Renal pelvis (tissue), 4 donors: ENCODE data around the gene BECN2. TPM values are rescaled to one million over a fixed set of nuclear protein-coding genes. Genes with fewer than 3 reads are reported as not detected.
"Not testable (repeated sequence)": the region's sequence is repeated elsewhere in the genome, so short reads cannot be mapped to it uniquely, and the experiment has no call there.

Experiments used
- DNase-seq: peaks from one replicate; pipeline ENCODE4 v3.0.0-alpha.2; 2013
- polyA plus RNA-seq, 3 donors: library from polyadenylated mRNA; unstranded; fragments of 120-200 nt; gene quantifications; one replicate each; pipeline ENCODE4 v1.2.1, GENCODE V29; 2013; ENCODE audit not compliant: insufficient read length in 3 of 3

The BECN2 gene
- polyA plus RNA-seq, 3 donors, result not detected

GRCh38 chr1:241972703-241973369 lies 15.3 kb downstream of the BECN2 start:
- DNase-seq, result peak; percentile 49

- DNase-seq, result no peak
Measured at GRCh38 chr1:241976229-241976628, 18.7 kb downstream of the BECN2 start.

- no peak for DNase-seq
Measured at GRCh38 chr1:241979071-241979470, 21.5 kb downstream of the BECN2 start.

GRCh38 chr1:241979926-241980325 lies 22.4 kb downstream of the BECN2 start:
- no peak for DNase-seq

DNA sequence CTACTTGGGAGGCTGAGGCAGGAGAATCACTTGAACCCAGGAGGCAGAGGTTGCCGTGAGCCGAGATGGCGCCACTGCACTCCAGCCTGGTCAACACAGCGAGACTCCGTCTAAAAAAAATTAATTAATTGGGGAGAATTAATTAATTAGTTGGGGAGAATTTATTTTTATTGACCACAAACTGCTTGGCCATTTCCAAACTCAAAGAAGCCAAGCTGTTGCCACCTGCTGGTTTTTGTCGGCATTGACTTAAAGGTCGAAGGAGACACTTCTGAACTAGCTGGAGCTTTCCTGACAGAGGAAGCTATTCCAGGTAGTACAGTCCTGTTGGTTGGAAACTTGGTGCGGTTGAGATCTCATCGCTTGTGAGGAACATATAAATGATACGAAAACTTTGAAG lies 28.2 kb downstream of the BECN2 start:
- DNase-seq, result no peak

DNA sequence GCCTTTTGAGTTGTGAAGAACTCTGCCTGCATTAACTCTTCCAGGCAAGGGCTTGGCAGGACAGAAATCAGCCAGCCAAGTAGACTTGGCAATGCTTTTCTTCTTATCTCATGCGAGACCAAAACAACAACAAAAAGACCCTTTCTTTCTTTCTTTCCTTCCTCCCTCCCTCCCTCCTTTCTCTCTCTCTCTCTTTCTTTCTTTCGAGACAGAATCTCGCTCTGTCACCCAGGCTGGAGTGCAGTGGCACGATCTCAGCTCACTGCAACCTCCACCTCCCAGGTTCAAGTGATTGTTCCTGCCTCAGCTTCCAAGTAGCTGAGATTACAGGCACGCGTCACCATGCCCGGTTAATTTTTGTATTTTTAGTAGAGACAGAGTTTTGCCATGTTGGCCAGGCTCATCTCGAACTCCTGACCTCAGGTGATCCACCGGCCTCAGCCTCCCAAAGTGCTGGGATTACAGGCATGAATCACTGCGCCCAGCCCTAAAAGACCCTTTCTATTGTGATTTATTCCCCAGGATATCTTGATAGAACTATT lies 30.9 kb downstream of the BECN2 start:
- not testable (repeated sequence) for DNase-seq

GRCh38 chr1:241990040-241990439 lies 32.5 kb downstream of the BECN2 start:
- DNase-seq, result no peak

GRCh38 chr1:241992734-241993133 lies 35.2 kb downstream of the BECN2 start:
- no peak for DNase-seq

- no peak for DNase-seq
Measured at GRCh38 chr1:241994171-241994570, 36.6 kb downstream of the BECN2 start.

DNA sequence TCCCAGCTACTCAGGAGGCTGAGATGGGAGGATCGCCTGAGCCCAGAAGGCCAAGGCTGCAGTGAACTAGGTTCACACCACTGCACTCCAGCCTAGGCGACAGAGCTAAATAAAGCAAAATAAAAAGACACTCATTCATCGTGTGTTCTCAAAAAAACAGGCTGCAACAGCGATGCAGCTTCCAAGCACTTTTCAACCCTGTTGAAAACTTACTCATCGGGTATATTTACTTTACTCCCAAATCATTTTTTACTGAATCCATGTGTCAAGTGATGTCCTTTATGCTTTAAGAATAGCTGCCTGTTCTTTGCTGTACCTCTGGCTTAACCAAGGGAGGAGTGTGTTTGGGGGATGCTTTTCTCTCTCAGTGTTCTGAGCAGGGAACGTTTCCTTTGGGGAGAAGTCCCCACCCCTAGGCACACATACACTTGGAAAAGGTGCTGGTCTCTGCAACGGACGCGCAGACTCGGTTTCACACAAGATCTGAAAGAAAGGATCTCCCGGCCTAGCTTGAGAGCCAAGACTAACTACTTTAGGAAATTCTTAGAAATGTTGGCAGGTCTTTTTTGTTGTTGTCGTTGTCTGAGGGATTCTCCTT lies 39.9 kb downstream of the BECN2 start:
- no peak for DNase-seq

GRCh38 chr1:241998412-241998921 lies 40.9 kb downstream of the BECN2 start:
- peak; percentile 54 for DNase-seq

DNA sequence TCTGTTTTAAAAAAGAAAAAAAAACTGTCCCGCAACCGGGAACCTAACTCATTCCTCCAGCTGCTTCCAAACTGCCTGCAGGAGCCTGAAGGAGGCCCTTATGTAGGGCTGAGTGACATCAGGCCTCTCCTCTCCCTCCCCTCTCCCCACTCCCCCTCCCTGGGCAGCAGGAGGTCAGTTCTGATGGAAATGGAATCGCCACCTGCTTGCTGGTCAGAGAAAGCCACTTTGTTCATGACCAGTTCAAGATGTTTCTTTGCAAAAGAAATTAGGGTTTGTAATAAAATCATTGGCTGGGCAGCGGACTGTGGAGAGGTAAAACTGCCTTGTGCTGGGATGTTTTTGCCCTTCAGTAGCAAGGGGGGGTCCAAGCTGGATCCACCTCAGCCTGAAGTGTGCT lies 41.5 kb downstream of the BECN2 start, which contains the start of gene MAP1LC3C:
Gene MAP1LC3C, minus strand, starts transcription at position 73 of the 400 bp plus-strand sequence. CDS start 90 bp downstream, outside the sequence.
- peak; percentile 30 for DNase-seq

GRCh38 chr1:242000434-242000833 lies 42.9 kb downstream of the BECN2 start:
- no peak for DNase-seq

- DNase-seq, result no peak
Measured at GRCh38 chr1:242002072-242002471, 44.5 kb downstream of the BECN2 start.

DNA sequence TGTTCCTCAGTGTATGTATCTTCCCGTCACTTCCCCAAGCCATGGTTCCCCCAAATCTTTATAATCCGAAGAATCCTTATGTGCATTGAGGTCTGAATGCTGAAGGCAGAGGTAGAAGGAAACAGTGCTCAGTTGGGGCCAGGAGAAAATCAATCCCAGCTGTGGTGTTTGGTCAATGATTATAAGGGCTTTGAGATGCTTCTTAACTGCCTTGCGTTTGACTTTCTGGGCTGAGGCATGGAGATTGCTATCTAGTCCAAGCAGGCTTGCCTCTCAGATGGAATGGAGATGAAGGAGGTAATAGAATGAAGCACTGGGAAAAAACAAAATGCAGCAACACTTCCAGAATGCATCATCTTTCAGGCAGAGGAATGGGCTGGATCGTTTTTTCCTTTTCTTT lies 44.9 kb downstream of the BECN2 start:
- no peak for DNase-seq

- DNase-seq, result no peak
Measured at GRCh38 chr1:242004751-242005495, 47.4 kb downstream of the BECN2 start.

DNA sequence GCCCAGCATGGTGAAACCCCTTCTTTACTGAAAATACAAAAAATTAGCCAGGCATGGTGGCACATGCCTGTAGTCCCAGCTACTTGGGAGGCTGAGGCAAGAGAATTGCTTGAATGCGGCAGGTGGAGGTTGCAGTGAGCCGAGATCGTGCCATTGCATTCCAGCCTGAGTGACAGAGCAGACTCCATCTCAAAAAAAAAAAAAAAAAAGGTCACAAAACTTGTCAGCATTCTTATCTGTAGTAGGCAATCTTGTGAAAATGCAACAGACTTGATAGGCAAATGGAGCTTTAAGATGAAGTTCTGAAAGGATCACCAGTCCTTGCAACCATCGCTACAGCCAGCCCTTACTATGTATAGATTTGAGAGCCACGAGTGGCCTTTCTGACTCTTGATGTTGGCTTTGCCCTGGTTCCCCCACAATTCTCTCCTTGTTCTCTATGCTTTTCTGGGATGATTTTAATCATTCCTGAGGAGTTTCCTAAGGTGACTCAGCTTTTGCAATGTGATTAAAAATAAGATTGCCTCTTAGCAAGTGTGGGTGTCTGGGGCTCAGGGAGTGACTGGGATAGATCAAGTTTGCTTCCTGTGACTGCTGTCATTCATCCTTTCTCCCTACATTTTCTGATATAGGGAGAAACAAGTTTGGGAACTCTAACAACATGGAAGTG lies 48.4 kb downstream of the BECN2 start:
- no peak for DNase-seq

- no peak for DNase-seq
Measured at GRCh38 chr1:242006976-242007375, 49.4 kb downstream of the BECN2 start.
